ENCODE data around the gene UBE2I.

Gene UBE2I

GRCh38 chr16:1311212-1311737 is 1.8 kb downstream of the UBE2I start:
- Histone ChIP-seq H3K9me3 (ENCODE audit: insufficient read depth, low read depth, low read length) (no peaks in the 10 kb centered on the region), H3K36me3 (ENCODE audit: insufficient read depth, low read depth, low read length) (peaks cover 33% of the 10 kb centered on the region), H3K4me3 (ENCODE audit: low read length) (peak overlapping the region; percentile 98), H3K4me1 (ENCODE audit: insufficient read depth, low read length) (0 out of 2 replicates have a peak, but pooled peaks cover 6% of the 10 kb centered on the region), H3K27me3 (ENCODE audit: insufficient read depth, low read length) (no peaks in the 10 kb centered on the region), H3K9ac (ENCODE audit: low read depth, low read length) (peak overlapping the region; percentile 99), H3K27ac (ENCODE audit: low read length) (no peak overlapping the region)

GRCh38 chr16:1311738-1312466 is 2.5 kb downstream of the UBE2I start:
- Histone ChIP-seq H3K9me3 (ENCODE audit: insufficient read depth, low read depth, low read length) (no peaks in the 10 kb centered on the region), H3K4me1 (ENCODE audit: insufficient read depth, low read length) (0 out of 2 replicates have a peak, but pooled peaks cover 6% of the 10 kb centered on the region), H3K27me3 (ENCODE audit: insufficient read depth, low read length) (no peaks in the 10 kb centered on the region), H3K36me3 (ENCODE audit: insufficient read depth, low read depth, low read length) (peaks cover 39% of the 10 kb centered on the region), H3K27ac (ENCODE audit: low read length) (no peak overlapping the region), H3K9ac (ENCODE audit: low read depth, low read length) (peak overlapping the region; percentile 99), H3K4me3 (ENCODE audit: low read length) (peak overlapping the region; percentile 98; the same call in 1 of the 2 replicates)

GRCh38 chr16:1312467-1312816 is 3.0 kb downstream of the UBE2I start:
- H3K4me1 ChIP-seq (ENCODE audit: insufficient read depth, low read length), result 0 out of 2 replicates have a peak, but pooled peaks cover 6% of the 10 kb centered on the region
- peaks cover 45% of the 10 kb centered on the region for H3K36me3 ChIP-seq (ENCODE audit: insufficient read depth, low read depth, low read length)
- H3K9ac ChIP-seq (ENCODE audit: low read depth, low read length), result no peak overlapping the region
- no peak overlapping the region for H3K27ac ChIP-seq (ENCODE audit: low read length)
- H3K9me3 ChIP-seq (ENCODE audit: insufficient read depth, low read depth, low read length), result no peaks in the 10 kb centered on the region
- H3K4me3 ChIP-seq (ENCODE audit: low read length), result no peak overlapping the region
- no peaks in the 10 kb centered on the region for H3K27me3 ChIP-seq (ENCODE audit: insufficient read depth, low read length)

- H3K4me1 ChIP-seq (ENCODE audit: insufficient read depth, low read length), result 0 out of 2 replicates have a peak, but pooled peaks cover 6% of the 10 kb centered on the region
- H3K27me3 ChIP-seq (ENCODE audit: insufficient read depth, low read length), result no peaks in the 10 kb centered on the region
- peaks cover 49% of the 10 kb centered on the region for H3K36me3 ChIP-seq (ENCODE audit: insufficient read depth, low read depth, low read length)
- no peaks in the 10 kb centered on the region for H3K9me3 ChIP-seq (ENCODE audit: insufficient read depth, low read depth, low read length)
- H3K4me3 ChIP-seq (ENCODE audit: low read length), result no peak overlapping the region
- no peak overlapping the region for H3K9ac ChIP-seq (ENCODE audit: low read depth, low read length)
- no peak overlapping the region for H3K27ac ChIP-seq (ENCODE audit: low read length)
These were observed 3.5 kb downstream of the UBE2I start for GRCh38 chr16:1312903-1313302.

GRCh38 chr16:1313721-1314369 is 4.4 kb downstream of the UBE2I start:
- Histone ChIP-seq H3K4me1 (ENCODE audit: insufficient read depth, low read length) (0 out of 2 replicates have a peak, but pooled peaks cover 6% of the 10 kb centered on the region), H3K9me3 (ENCODE audit: insufficient read depth, low read depth, low read length) (no peaks in the 10 kb centered on the region), H3K36me3 (ENCODE audit: insufficient read depth, low read depth, low read length) (peaks cover 59% of the 10 kb centered on the region), H3K27me3 (ENCODE audit: insufficient read depth, low read length) (no peaks in the 10 kb centered on the region), H3K4me3 (ENCODE audit: low read length) (no peak overlapping the region), H3K27ac (ENCODE audit: low read length) (no peak overlapping the region), H3K9ac (ENCODE audit: low read depth, low read length) (no peak overlapping the region)

- Histone ChIP-seq H3K4me1 (ENCODE audit: insufficient read depth, low read length) (0 out of 2 replicates have a peak, but pooled peaks cover 6% of the 10 kb centered on the region), H3K27ac (ENCODE audit: low read length) (no peak overlapping the region), H3K27me3 (ENCODE audit: insufficient read depth, low read length) (no peaks in the 10 kb centered on the region), H3K9me3 (ENCODE audit: insufficient read depth, low read depth, low read length) (no peaks in the 10 kb centered on the region), H3K9ac (ENCODE audit: low read depth, low read length) (no peak overlapping the region), H3K4me3 (ENCODE audit: low read length) (no peak overlapping the region), H3K36me3 (ENCODE audit: insufficient read depth, low read depth, low read length) (peaks cover 66% of the 10 kb centered on the region)
These were observed 5.1 kb downstream of the UBE2I start for GRCh38 chr16:1314399-1315068.

- Histone ChIP-seq H3K9me3 (ENCODE audit: insufficient read depth, low read depth, low read length) (no peaks in the 10 kb centered on the region), H3K36me3 (ENCODE audit: insufficient read depth, low read depth, low read length) (peaks cover 74% of the 10 kb centered on the region), H3K4me3 (ENCODE audit: low read length) (no peak overlapping the region), H3K27me3 (ENCODE audit: insufficient read depth, low read length) (no peaks in the 10 kb centered on the region), H3K9ac (ENCODE audit: low read depth, low read length) (no peak overlapping the region), H3K27ac (ENCODE audit: low read length) (no peak overlapping the region), H3K4me1 (ENCODE audit: insufficient read depth, low read length) (0 out of 2 replicates have a peak, but pooled peaks cover 6% of the 10 kb centered on the region)
These were observed 5.9 kb downstream of the UBE2I start for GRCh38 chr16:1315081-1316032.

GRCh38 chr16:1316033-1316405 is 6.6 kb downstream of the UBE2I start:
- H3K4me1 ChIP-seq (ENCODE audit: insufficient read depth, low read length), result 0 out of 2 replicates have a peak, but pooled peaks cover 6% of the 10 kb centered on the region
- no peak overlapping the region for H3K4me3 ChIP-seq (ENCODE audit: low read length)
- no peaks in the 10 kb centered on the region for H3K9me3 ChIP-seq (ENCODE audit: insufficient read depth, low read depth, low read length)
- H3K27me3 ChIP-seq (ENCODE audit: insufficient read depth, low read length), result no peaks in the 10 kb centered on the region
- H3K9ac ChIP-seq (ENCODE audit: low read depth, low read length), result no peak overlapping the region
- H3K36me3 ChIP-seq (ENCODE audit: insufficient read depth, low read depth, low read length), result peaks cover 81% of the 10 kb centered on the region
- no peak overlapping the region for H3K27ac ChIP-seq (ENCODE audit: low read length)

- Histone ChIP-seq H3K27ac (ENCODE audit: low read length) (no peak overlapping the region), H3K9me3 (ENCODE audit: insufficient read depth, low read depth, low read length) (no peaks in the 10 kb centered on the region), H3K4me3 (ENCODE audit: low read length) (no peak overlapping the region), H3K36me3 (ENCODE audit: insufficient read depth, low read depth, low read length) (peaks cover 93% of the 10 kb centered on the region), H3K9ac (ENCODE audit: low read depth, low read length) (no peak overlapping the region), H3K4me1 (ENCODE audit: insufficient read depth, low read length) (no peaks in the 10 kb centered on the region), H3K27me3 (ENCODE audit: insufficient read depth, low read length) (no peaks in the 10 kb centered on the region)
These were observed 8.2 kb downstream of the UBE2I start for GRCh38 chr16:1317479-1318267.

GRCh38 chr16:1318268-1318545 is 8.8 kb downstream of the UBE2I start:
- no peak overlapping the region for H3K27ac ChIP-seq (ENCODE audit: low read length)
- no peaks in the 10 kb centered on the region for H3K9me3 ChIP-seq (ENCODE audit: insufficient read depth, low read depth, low read length)
- H3K27me3 ChIP-seq (ENCODE audit: insufficient read depth, low read length), result no peaks in the 10 kb centered on the region
- no peak overlapping the region for H3K9ac ChIP-seq (ENCODE audit: low read depth, low read length)
- H3K36me3 ChIP-seq (ENCODE audit: insufficient read depth, low read depth, low read length), result peaks cover 89% of the 10 kb centered on the region
- H3K4me1 ChIP-seq (ENCODE audit: insufficient read depth, low read length), result no peaks in the 10 kb centered on the region
- H3K4me3 ChIP-seq (ENCODE audit: low read length), result no peak overlapping the region
